Right cardiac atrium (tissue), 5 donors: ENCODE data around the gene TANC2. TPM values are rescaled to one million over a fixed set of nuclear protein-coding genes. Genes with fewer than 3 reads are reported as not detected.
A peak's percentile ranks its signal among the peaks of the same experiment; 100 is the strongest.

Source experiments
- ATAC-seq, 2 donors: fragments of 200-7000 bp; cut with Tn5 transposase; one replicate each; pipeline versions ENCODE4 v1.8.0 to v1.9.1; 2020; ENCODE audit warnings: moderate library complexity in 2 of 2, mild to moderate bottlenecking in 1 of 2
- DNase-seq, 3 donors: peaks; one replicate each; pipeline ENCODE4 v3.0.0-alpha.2; 2020
- H3K27ac ChIP-seq: one replicate; pipeline ENCODE4 v1.5.1; 2013; ENCODE audit warnings: mild to moderate bottlenecking, low read length, control low read depth, moderate library complexity
- H3K27me3 ChIP-seq: one replicate; pipeline ENCODE4 v1.6.1; 2013; ENCODE audit not compliant: control insufficient read depth, insufficient read depth
- H3K4me1 ChIP-seq: one replicate; pipeline ENCODE4 v1.6.1; 2013; ENCODE audit warnings: low read length; ENCODE audit not compliant: control insufficient read depth, insufficient read depth
- H3K4me3 ChIP-seq: one replicate; pipeline ENCODE4 v1.5.1; 2013; ENCODE audit warnings: low read length, control low read depth
- H3K9me3 ChIP-seq: one replicate; pipeline ENCODE4 v1.6.1; 2013; ENCODE audit warnings: low read length; ENCODE audit not compliant: control insufficient read depth
- WGBS: extraction: QIAGEN DNeasy Blood & Tissue Kit; methylation state at CpG from one replicate; pipeline ENCODE4 v1.1.7; 2013; 5-methylcytosine and 5-hydroxymethylcytosine counted together
- intact Hi-C, 4 donors: fragments of 100-400 bp; cut with DNase I; formaldehyde crosslinking; loops; one replicate each; pipeline versions ENCODE4 v1.11.0 to v1.14.0; 2022 to 2023
- polyA plus RNA-seq: library from polyadenylated mRNA; stranded (reverse); fragments of 200-250 nt; gene quantifications from one replicate; pipeline ENCODE4 v1.2.3, GENCODE V29; 2013
- total RNA-seq, 4 donors: library from RNA; stranded (reverse); fragmentation: NEBNext Ultra II Directional; extraction: Animal tissue kit (Norgen Biotek cat#: 25700); gene quantifications; one replicate each; pipeline ENCODE4 v1.2.1, GENCODE V29; 2021
- donor health status: healthy with polysubstance abuse.
- donor health status: DM: no; HTN: yes; CAD: no.
- donor health status: DM: no; HTN: no; CAD: no.
- donor health status: DM: no; HTN: yes; CAD: no; lungs with severe emphysema.
- donor health status: DM: yes; HTN: yes; CAD: no.

TANC2 gene
- total and polyA plus RNA-seq, 5 donors, result 3.1 to 20.8 (median 11.7) TPM

- Histone ChIP-seq H3K9me3 (no peaks in the 10 kb centered on the region), H3K4me3 (no peak overlapping the region), H3K27ac (no peak overlapping the region), H3K4me1 (no peaks in the 10 kb centered on the region), H3K27me3 (no peaks in the 10 kb centered on the region)
- intact Hi-C loops, result no loop called here
- ATAC-seq (no peak), DNase-seq (no peak)
- WGBS, result 92% methylated on average over 1 of the region's 1 CpG
These were observed 18.8 kb downstream of the TANC2 start for GRCh38 chr17:62984801-62985200.

GRCh38 chr17:62986549-62986948 is 20.5 kb downstream of the TANC2 start:
- Histone ChIP-seq H3K27me3 (no peaks in the 10 kb centered on the region), H3K4me3 (no peak overlapping the region), H3K27ac (no peak overlapping the region), H3K9me3 (no peaks in the 10 kb centered on the region), H3K4me1 (no peaks in the 10 kb centered on the region)
- 94% methylated on average over 4 of the region's 4 CpGs for WGBS
- DNase-seq (no peak), ATAC-seq (no peak)
- intact Hi-C loops, result no loop called here

DNA sequence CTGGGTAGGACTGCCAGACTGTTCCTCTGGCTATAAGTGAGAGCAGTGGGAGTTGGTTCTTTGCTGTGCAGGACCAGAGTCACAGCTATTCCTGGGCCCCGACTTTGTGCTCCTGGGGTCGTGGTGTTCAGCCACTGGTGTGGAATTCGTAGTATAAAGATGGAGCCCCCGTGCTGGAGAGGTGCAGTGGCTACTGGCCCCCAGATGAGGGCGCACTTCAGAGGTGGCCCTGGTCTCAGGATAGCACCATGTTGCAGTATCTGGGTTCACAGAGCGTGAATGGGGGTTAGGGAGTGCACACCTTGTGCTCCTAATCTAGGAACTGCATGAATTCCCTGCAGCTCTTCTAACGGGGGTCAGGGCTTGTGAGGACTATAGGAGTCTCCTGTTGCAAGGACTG is 21.1 kb downstream of the TANC2 start:
- WGBS, result 91% methylated on average over 7 of the region's 7 CpGs
- intact Hi-C loops, result no loop called here
- H3K27ac ChIP-seq, result no peak overlapping the region
- no peak for DNase-seq
- ATAC-seq, result no peak
- H3K9me3 ChIP-seq, result no peaks in the 10 kb centered on the region
- no peak overlapping the region for H3K4me3 ChIP-seq
- H3K4me1 ChIP-seq, result no peaks in the 10 kb centered on the region
- H3K27me3 ChIP-seq, result no peaks in the 10 kb centered on the region

DNA sequence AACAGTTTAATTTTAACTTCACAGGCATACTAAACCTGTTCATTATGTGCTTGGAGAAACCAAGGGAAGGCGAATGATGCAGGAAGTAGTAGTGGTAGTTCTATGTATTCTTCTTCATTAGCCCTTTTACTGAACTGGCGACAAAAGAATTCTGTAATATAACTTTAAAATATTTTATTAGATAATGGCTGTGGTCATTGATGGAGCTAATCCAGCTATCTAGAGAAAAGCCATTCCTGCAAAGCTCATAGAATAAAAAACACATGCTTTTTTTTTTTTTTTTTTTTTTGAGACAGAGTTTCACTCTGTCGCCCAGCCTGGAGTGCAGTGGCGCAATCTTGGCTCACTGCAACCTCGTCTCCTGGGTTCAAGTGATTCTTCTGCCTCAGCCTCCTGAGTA is 23.5 kb downstream of the TANC2 start:
- DNase-seq (no peak), ATAC-seq (no peak)
- H3K27me3 ChIP-seq, result no peaks in the 10 kb centered on the region
- intact Hi-C loops, result no loop called here
- no peaks in the 10 kb centered on the region for H3K9me3 ChIP-seq
- no peak overlapping the region for H3K4me3 ChIP-seq
- WGBS, result 79% methylated on average over 5 of the region's 5 CpGs
- H3K27ac ChIP-seq, result no peak overlapping the region
- no peaks in the 10 kb centered on the region for H3K4me1 ChIP-seq

- Histone ChIP-seq H3K4me3 (no peak overlapping the region), H3K9me3 (no peaks in the 10 kb centered on the region), H3K27me3 (no peaks in the 10 kb centered on the region), H3K27ac (no peak overlapping the region), H3K4me1 (no peaks in the 10 kb centered on the region)
- ATAC-seq (peak in 1 of 2 donors; percentile 34), DNase-seq (no peak)
- WGBS, result 44% methylated on average over 4 of the region's 4 CpGs
- intact Hi-C loops, result no loop called here
These were observed 28.9 kb downstream of the TANC2 start for GRCh38 chr17:62994931-62995330.

GRCh38 chr17:62995377-62995885 is 29.4 kb downstream of the TANC2 start:
- no peaks in the 10 kb centered on the region for H3K27me3 ChIP-seq
- 53% methylated on average over 3 of the region's 3 CpGs for WGBS
- intact Hi-C loops, result no loop called here
- DNase-seq (peak; percentile 22 to 47 (median 44)), ATAC-seq (peak; percentile 36 to 49)
- H3K27ac ChIP-seq, result no peak overlapping the region
- H3K4me3 ChIP-seq, result no peak overlapping the region
- no peaks in the 10 kb centered on the region for H3K9me3 ChIP-seq
- H3K4me1 ChIP-seq, result no peaks in the 10 kb centered on the region

DNA sequence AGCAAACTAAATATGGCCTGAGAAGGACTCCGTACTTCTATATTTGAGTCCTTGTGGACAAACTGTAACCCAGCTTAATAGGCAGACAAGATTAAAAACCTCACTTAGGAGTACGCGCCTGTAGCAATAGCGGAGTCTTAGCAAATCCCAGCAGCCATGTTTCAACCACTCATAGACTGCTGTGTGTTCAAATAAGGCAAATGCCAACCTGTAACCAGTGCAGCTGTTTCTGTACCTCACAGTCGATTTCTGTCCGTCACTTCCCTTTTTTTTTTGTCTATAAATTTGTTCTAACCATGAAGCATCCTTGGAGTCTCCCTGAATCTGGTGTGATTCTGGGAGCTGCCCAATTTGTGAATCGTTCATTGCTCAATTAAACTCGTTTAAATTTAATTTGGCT is 30.2 kb downstream of the TANC2 start:
- H3K4me3 ChIP-seq, result no peak overlapping the region
- no peak for DNase-seq
- H3K9me3 ChIP-seq, result no peaks in the 10 kb centered on the region
- no peak overlapping the region for H3K27ac ChIP-seq
- no peak for ATAC-seq
- H3K27me3 ChIP-seq, result no peaks in the 10 kb centered on the region
- 86% methylated on average over 8 of the region's 8 CpGs for WGBS
- no peaks in the 10 kb centered on the region for H3K4me1 ChIP-seq
- intact Hi-C loops, result no loop called here

DNA sequence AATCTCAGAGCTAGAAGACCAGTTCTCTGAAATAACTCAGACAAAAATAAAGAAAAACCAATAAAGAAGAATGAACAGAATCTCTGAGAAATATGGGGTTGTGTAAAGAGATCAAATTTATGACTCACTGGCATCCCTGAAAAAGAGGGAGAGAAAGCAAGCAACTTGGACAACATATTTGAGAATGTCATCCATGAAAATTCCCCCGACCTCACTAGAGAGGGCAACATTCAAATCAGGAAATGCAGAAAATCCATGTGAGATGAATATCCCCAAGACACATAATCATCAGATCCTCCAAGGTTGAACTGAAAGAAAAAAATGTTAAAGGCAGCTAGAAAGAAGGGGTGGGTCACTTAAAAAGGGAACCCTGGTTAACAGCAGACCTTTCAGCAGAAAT is 32.1 kb downstream of the TANC2 start:
- H3K4me1 ChIP-seq, result no peaks in the 10 kb centered on the region
- no peak overlapping the region for H3K27ac ChIP-seq
- no peak overlapping the region for H3K4me3 ChIP-seq
- intact Hi-C loops, result no loop called here
- ATAC-seq (no peak), DNase-seq (no peak)
- no peaks in the 10 kb centered on the region for H3K27me3 ChIP-seq
- no peaks in the 10 kb centered on the region for H3K9me3 ChIP-seq
- WGBS, result 85% methylated on average over 1 of the region's 1 CpG

- H3K4me3 ChIP-seq, result no peak overlapping the region
- no peaks in the 10 kb centered on the region for H3K27me3 ChIP-seq
- 95% methylated on average over 1 of the region's 1 CpG for WGBS
- DNase-seq (no peak), ATAC-seq (no peak)
- no peak overlapping the region for H3K27ac ChIP-seq
- intact Hi-C loops, result no loop called here
- H3K9me3 ChIP-seq, result no peaks in the 10 kb centered on the region
- no peaks in the 10 kb centered on the region for H3K4me1 ChIP-seq
These were observed 32.8 kb downstream of the TANC2 start for GRCh38 chr17:62998665-62999393.

DNA sequence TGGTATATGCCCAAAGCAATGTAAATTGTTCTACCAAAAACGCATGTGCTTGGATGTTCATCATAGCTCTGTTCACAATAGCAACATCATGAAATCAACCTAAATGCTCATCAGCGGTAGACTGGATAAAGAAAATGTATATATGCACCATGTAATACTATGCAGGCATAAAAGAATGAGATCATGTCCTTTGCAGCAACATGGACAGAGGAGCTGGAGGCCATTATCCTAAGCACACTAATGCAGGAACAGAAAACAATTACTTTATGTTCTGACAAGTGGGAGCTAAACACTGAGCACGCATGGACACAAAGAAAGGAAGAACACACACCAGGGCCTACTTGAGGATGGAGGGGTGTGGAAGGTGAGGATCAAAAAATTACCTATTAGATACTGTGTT is 33.7 kb downstream of the TANC2 start:
- intact Hi-C loops, result no loop called here
- 95% methylated on average over 3 of the region's 3 CpGs for WGBS
- Histone ChIP-seq H3K27me3 (no peaks in the 10 kb centered on the region), H3K4me1 (no peaks in the 10 kb centered on the region), H3K9me3 (no peaks in the 10 kb centered on the region), H3K4me3 (no peak overlapping the region), H3K27ac (no peak overlapping the region)
- ATAC-seq (no peak), DNase-seq (no peak)

GRCh38 chr17:63001689-63002394 is 35.8 kb downstream of the TANC2 start:
- H3K4me1 ChIP-seq, result no peaks in the 10 kb centered on the region
- no peak overlapping the region for H3K4me3 ChIP-seq
- 97% methylated on average over 5 of the region's 5 CpGs for WGBS
- no peaks in the 10 kb centered on the region for H3K27me3 ChIP-seq
- ATAC-seq (no peak), DNase-seq (no peak)
- no peak overlapping the region for H3K27ac ChIP-seq
- no peaks in the 10 kb centered on the region for H3K9me3 ChIP-seq
- intact Hi-C loops, result no loop called here
